ENCODE measurements around the gene GLE1.

- no peak for TF ChIP-seq CTCF (IDR thresholded peaks at IDR 0.05)
- TF ChIP-seq POLR2A (IDR thresholded peaks at IDR 0.05): no peak
Observed at GRCh38 chr9:128486201-128486600, 18.3 kb upstream of the GLE1 start.
